ENCODE data around the gene GPRIN2. TPM values are rescaled to one million over a fixed set of nuclear protein-coding genes. Genes with fewer than 3 reads are reported as not detected.
"Not testable (repeated sequence)": the region's sequence is repeated elsewhere in the genome, so short reads cannot be mapped to it uniquely, and the experiment has no call there.

GPRIN2 gene
- total RNA-seq, 1 donor from 2014 or later = 9.4 TPM

DNA sequence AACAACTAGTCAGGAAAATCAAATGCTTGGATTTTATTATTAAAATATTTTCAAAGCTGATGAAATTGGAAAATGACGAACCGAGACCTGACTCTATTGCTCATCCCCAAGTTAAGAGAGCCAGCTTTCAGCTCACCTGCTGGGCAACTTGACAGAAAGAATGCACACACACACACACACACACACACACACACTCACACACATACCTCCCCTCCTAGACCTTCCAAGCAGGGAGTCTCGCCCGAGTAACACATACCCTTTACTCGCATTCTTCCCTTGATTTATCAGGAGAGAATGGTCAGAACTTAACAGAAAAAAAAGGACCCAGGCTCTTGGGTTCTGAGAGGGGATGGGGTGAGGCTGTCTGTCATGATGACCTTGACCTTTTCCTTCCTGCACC lies 19.1 kb downstream of the GPRIN2 start:
- DNase-seq (ENCODE audit: low spot score) = no peak

DNA sequence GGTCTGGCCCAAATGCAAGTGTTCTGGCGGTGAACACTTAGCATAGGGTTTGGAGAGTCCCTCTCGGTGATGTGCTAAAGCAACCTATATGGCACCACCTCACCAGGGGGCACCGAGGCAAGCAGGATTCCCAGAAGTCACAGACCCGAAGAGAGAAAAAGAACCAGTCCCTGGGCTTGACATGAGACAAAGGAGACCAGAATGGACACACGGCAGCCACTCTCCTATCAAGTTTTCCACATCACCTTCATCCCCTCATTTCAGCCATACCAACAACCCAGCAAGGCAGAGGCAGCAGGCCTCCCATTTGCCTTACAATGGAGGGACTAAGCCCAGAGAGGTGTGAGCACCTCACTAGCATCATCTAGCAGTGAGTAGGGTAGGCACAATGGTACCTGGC lies 19.7 kb downstream of the GPRIN2 start:
- DNase-seq (ENCODE audit: low spot score) = no peak

GRCh38 chr10:46536171-46536570 lies 20.3 kb downstream of the GPRIN2 start:
- DNase-seq (ENCODE audit: low spot score) = no peak

- DNase-seq (ENCODE audit: low spot score) = no peak
Observed at GRCh38 chr10:46534828-46535524, 21.5 kb downstream of the GPRIN2 start.

GRCh38 chr10:46532256-46532655 lies 24.2 kb downstream of the GPRIN2 start:
- not testable (repeated sequence) for DNase-seq (ENCODE audit: low spot score)

GRCh38 chr10:46530249-46531186 lies 25.9 kb downstream of the GPRIN2 start:
- DNase-seq (ENCODE audit: low spot score) = no peak

GRCh38 chr10:46529742-46530141 lies 26.7 kb downstream of the GPRIN2 start:
- not testable (repeated sequence) for DNase-seq (ENCODE audit: low spot score)

- DNase-seq (ENCODE audit: low spot score) = no peak
Observed at GRCh38 chr10:46528675-46529615, 27.5 kb downstream of the GPRIN2 start.

DNA sequence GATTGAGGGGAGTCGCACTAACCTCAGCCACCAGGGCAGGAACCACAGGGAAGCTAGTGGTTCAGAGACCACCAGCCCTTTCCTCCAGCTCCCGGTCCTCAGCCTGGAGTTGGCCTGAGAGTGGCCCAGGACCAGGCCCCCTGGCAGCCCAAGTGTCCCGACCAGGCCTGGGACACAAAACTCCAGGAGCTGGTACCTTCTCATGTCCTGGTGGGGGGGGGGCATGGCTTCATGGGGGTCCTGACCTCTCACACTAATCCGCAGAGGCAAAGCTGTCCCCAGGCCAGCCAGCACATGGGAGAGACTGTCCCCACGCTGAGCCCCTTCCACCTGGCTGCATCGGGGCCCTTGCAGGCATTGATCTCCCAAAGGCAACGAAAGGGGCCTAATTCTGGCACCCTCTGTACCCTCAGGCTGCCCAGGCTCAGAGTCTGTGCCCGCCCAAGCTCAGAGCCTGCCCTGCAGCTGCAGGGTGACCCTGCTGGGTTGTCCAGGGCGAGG lies 28.2 kb downstream of the GPRIN2 start:
- DNase-seq (ENCODE audit: low spot score) = no peak

DNA sequence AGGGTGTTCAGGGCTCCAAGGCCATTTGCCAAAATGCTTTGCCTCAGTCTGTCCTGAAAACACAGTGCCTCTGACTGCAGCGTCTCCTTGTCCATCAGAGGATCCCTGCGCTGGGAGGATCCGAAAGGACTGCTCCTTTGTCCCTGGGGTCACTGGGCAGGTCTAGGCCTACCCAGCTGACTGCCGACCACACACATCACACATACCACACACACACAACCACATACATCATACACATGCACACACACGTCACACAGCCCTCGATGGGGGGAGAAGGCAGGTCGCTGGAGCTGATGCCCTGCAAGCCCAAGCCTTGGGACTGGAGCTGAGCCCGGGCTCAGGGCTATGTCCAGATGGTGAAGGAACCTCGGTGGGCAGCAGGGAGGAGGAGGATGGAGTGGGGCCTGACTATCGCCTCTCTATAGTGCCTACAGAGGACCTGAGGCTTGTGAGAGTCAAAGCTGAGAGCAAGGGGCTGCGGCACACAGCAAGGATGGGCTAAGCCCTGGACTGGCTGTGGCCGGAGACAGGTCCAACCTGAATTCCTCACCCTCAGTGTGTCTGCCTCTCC lies 29.1 kb downstream of the GPRIN2 start:
- DNase-seq (ENCODE audit: low spot score) = no peak

DNA sequence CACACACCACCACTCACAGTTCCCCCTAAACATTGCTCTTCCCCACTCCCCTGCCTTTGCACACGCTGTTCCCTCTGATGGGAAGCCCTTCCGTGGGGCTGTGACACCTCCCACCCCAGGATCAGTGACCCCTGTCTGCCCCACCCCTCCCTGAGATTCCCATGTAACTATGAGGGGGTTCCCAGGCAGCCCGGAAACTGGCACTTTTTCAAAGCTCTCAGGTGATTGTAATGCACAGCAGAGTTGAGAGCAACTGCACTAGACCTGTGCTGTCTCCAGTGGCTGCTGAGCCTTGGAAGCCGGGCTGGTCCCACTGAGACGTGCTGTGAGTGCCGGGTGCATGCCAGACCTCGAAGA lies 29.8 kb downstream of the GPRIN2 start:
- DNase-seq (ENCODE audit: low spot score) = peak; percentile 77

GRCh38 chr10:46525824-46526681 lies 30.4 kb downstream of the GPRIN2 start:
- no peak for DNase-seq (ENCODE audit: low spot score)

DNA sequence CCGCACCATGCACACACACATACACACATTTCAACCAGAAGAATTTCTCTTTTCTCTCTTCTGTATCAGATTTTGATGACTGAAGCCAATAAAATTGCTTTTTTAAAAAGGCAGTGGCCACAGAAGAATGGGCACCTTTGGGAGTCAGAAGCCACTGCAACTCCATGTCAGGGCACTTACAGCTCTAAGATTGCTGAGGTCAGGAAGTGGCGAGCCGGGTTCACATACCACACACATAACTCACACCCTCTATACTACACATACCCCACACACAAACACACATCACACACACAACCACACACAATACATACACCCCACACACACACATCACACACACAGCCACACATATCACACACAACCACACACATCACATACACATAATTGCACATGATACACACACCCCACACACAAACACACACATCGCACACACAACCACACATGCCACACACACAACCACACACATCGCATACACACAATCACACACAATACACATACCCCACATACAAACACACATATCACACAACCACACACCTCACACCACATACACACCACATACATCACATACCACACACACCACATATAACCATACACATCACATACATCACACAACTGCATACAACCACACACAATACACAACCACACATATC lies 31.2 kb downstream of the GPRIN2 start:
- no peak for DNase-seq (ENCODE audit: low spot score)

DNA sequence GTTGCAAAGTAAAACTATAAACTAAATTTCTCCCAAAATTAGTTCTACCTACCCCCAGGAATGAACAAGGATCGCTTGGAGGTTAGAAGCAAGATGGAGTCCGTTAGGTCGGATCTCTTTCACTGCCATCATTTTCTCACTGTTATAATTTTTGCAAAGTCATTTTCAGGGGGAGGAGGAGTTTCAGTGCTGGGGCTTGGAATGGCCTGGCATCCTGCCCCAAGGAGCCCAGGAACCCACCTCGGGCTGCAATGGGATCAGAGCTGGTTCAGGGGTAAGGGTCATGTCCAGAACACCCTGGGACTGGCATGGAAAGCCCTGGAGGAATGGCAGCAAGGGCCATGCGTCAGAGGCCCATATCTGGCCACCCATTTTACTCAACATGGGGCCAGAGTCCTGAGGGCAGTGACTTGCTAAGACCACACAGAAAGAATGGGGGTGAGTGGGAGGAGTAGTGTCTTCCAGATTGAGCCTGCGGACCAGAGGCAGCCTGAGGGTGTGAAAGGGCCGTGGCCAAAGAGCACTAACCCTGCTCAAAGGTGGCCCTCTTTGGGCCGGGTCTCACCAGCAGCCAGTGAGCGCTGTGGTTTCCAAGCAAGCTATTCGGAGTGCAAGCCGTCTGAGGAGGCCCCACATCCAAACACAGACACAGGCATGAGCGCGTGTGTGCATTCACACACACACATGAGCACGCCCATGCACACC lies 31.8 kb downstream of the GPRIN2 start:
- peak; percentile 45 for DNase-seq (ENCODE audit: low spot score)

DNA sequence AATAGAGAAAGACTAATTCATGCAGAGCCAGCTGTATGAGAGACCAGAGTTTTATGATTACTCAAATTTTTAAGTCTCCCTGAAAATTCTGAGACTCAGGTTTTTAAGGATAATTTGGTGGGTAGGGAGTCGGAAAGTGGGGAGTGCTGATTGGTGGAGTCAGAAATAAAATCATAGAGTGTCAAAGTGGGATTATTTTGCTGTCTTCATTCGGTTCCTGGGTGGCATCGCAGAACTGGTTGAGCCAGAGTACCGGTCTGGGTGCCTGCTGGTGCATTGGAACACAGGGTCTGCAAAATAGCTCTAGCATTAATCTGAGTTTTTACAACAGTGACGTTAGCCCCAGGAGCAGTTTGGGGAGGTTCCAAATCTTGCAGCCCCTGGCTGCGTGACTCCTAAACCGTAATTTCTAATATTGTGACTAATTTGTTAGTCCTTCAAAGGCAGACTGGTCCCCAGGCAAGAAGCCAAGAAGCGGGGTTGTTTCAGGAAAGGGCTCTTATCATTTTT lies 32.4 kb downstream of the GPRIN2 start:
- peak; percentile 51 for DNase-seq (ENCODE audit: low spot score)

- peak; percentile 78 for DNase-seq (ENCODE audit: low spot score)
Observed at GRCh38 chr10:46523119-46523961, 33.1 kb downstream of the GPRIN2 start.

- DNase-seq (ENCODE audit: low spot score) = no peak
Observed at GRCh38 chr10:46522295-46523118, 34.0 kb downstream of the GPRIN2 start.

Measured in ureter (tissue), 1 donor.